Activated CD4-positive, alpha-beta T cell treated with anti-CD3 and anti-CD28 coated beads, Interleukin-2, amount 10 ng/mL, durations not matched to agents 7 days and 5 days (primary cell): Measurements from ENCODE around the gene NFIA. TPM values are rescaled to one million over a fixed set of nuclear protein-coding genes. Genes with fewer than 3 reads are reported as not detected.

Source experiments
- CTCF ChIA-PET: fragments of 350-600 bp; sonication (Branson Sonifier 250); formaldehyde crosslinking; loops from one replicate; lab custom pipeline; 2021; ENCODE audit warnings: antibody characterized with exemption; lab: Charles Lee
- POLR2A ChIA-PET: fragments of 350-600 bp; sonication (Branson Sonifier 250); formaldehyde crosslinking; loops from one replicate; lab custom pipeline; 2021; ENCODE audit warnings: antibody characterized with exemption; lab: Charles Lee
- DNase-seq: peaks from one replicate; pipeline ENCODE4 v3.0.0-alpha.2; 2020
- H3K27ac Mint-ChIP-seq: one replicate; pipeline ENCODE4 v1.8.0; 2021; ENCODE audit warnings: mild to moderate bottlenecking, moderate library complexity, mixed read lengths
- H3K27me3 Mint-ChIP-seq: one replicate; pipeline ENCODE4 v1.8.0; 2021; ENCODE audit warnings: mixed read lengths
- H3K36me3 Mint-ChIP-seq: one replicate; pipeline ENCODE4 v1.8.0; 2021; ENCODE audit warnings: low read depth, mixed read lengths
- H3K4me1 Mint-ChIP-seq: one replicate; pipeline ENCODE4 v1.8.0; 2021; ENCODE audit warnings: mixed read lengths
- H3K4me3 Mint-ChIP-seq: one replicate; pipeline ENCODE4 v1.8.0; 2021; ENCODE audit warnings: mild to moderate bottlenecking, moderate library complexity, mixed read lengths
- H3K9me3 Mint-ChIP-seq: one replicate; pipeline ENCODE4 v1.8.0; 2021; ENCODE audit warnings: mixed read lengths
- total RNA-seq, 2 experiments: library from RNA; stranded (reverse); gene quantifications; one replicate each; pipeline ENCODE4 v1.2.3, GENCODE V29; 2021

Gene NFIA
- total RNA-seq, 2 experiments from 2014 or later = 0.97 to 1.6 TPM

GRCh38 chr1:61238359-61238665 is 156.0 kb downstream of the NFIA start:
- DNase-seq = no peak
- ChIA-PET POLR2A (no interaction called here), CTCF (interaction anchor here (1.2 kb wide), 1 partner anchor 14 kb away, joined by 3 read pairs; no protein-coding TSS in a partner anchor)
- Mint-ChIP-seq H3K4me3 (no peak overlapping the region), H3K36me3 (no peaks in the 10 kb centered on the region), H3K27me3 (no peaks in the 10 kb centered on the region), H3K9me3 (peaks cover 3% of the 10 kb centered on the region), H3K4me1 (no peaks in the 10 kb centered on the region), H3K27ac (no peak overlapping the region)

GRCh38 chr1:61240878-61241277 is 158.5 kb downstream of the NFIA start:
- ChIA-PET POLR2A (no interaction called here), CTCF (no interaction called here)
- no peaks in the 10 kb centered on the region for H3K4me1 Mint-ChIP-seq
- no peak overlapping the region for H3K27ac Mint-ChIP-seq
- DNase-seq = no peak
- no peaks in the 10 kb centered on the region for H3K9me3 Mint-ChIP-seq
- no peak overlapping the region for H3K4me3 Mint-ChIP-seq
- H3K27me3 Mint-ChIP-seq = no peaks in the 10 kb centered on the region
- H3K36me3 Mint-ChIP-seq = no peaks in the 10 kb centered on the region

- no peaks in the 10 kb centered on the region for H3K36me3 Mint-ChIP-seq
- no peaks in the 10 kb centered on the region for H3K27me3 Mint-ChIP-seq
- no peaks in the 10 kb centered on the region for H3K9me3 Mint-ChIP-seq
- H3K4me3 Mint-ChIP-seq = no peak overlapping the region
- no peak overlapping the region for H3K27ac Mint-ChIP-seq
- no peaks in the 10 kb centered on the region for H3K4me1 Mint-ChIP-seq
- POLR2A ChIA-PET = no interaction called here
- CTCF ChIA-PET = no interaction called here
- DNase-seq = no peak
Observed at GRCh38 chr1:61241411-61241838, 159.1 kb downstream of the NFIA start.

GRCh38 chr1:61241973-61242381 is 159.6 kb downstream of the NFIA start:
- Mint-ChIP-seq H3K36me3 (no peaks in the 10 kb centered on the region), H3K4me3 (no peak overlapping the region), H3K27me3 (no peaks in the 10 kb centered on the region), H3K27ac (no peak overlapping the region), H3K9me3 (no peaks in the 10 kb centered on the region), H3K4me1 (no peaks in the 10 kb centered on the region)
- POLR2A ChIA-PET = no interaction called here
- no peak for DNase-seq
- CTCF ChIA-PET = interaction anchor here (0.7 kb wide), 1 partner anchor 11 kb away, joined by 3 read pairs; no protein-coding TSS in a partner anchor

- Mint-ChIP-seq H3K27me3 (no peaks in the 10 kb centered on the region), H3K9me3 (no peaks in the 10 kb centered on the region), H3K4me1 (no peaks in the 10 kb centered on the region), H3K36me3 (no peaks in the 10 kb centered on the region), H3K27ac (no peak overlapping the region), H3K4me3 (no peak overlapping the region)
- ChIA-PET POLR2A (no interaction called here), CTCF (no interaction called here)
- DNase-seq = no peak
Observed at GRCh38 chr1:61244114-61244513, 161.8 kb downstream of the NFIA start.

- POLR2A ChIA-PET = no interaction called here
- Mint-ChIP-seq H3K36me3 (no peaks in the 10 kb centered on the region), H3K4me3 (no peak overlapping the region), H3K27me3 (no peaks in the 10 kb centered on the region), H3K4me1 (no peaks in the 10 kb centered on the region), H3K27ac (no peak overlapping the region), H3K9me3 (no peaks in the 10 kb centered on the region)
- no peak for DNase-seq
- CTCF ChIA-PET = interaction anchor here (1.2 kb wide), 1 partner anchor 11 kb away, joined by 3 read pairs; no protein-coding TSS in a partner anchor
Observed at GRCh38 chr1:61245696-61246400, 163.5 kb downstream of the NFIA start.

- Mint-ChIP-seq H3K27ac (no peak overlapping the region), H3K9me3 (no peaks in the 10 kb centered on the region), H3K27me3 (no peaks in the 10 kb centered on the region), H3K4me3 (no peak overlapping the region), H3K36me3 (no peaks in the 10 kb centered on the region), H3K4me1 (no peaks in the 10 kb centered on the region)
- POLR2A ChIA-PET = interaction anchor here (0.6 kb wide), 1 partner anchor 22 kb away, joined by 3 read pairs; no protein-coding TSS in a partner anchor
- CTCF ChIA-PET = interaction anchor here (0.6 to 1.2 kb wide), 2 partner anchors 12 to 524 kb away, joined by 3 to 4 read pairs; no protein-coding TSS in a partner anchor
- DNase-seq = no peak
Observed at GRCh38 chr1:61247051-61247825, 164.9 kb downstream of the NFIA start.

- POLR2A ChIA-PET = interaction anchor here (0.6 kb wide), 1 partner anchor 21 kb away, joined by 3 read pairs; no protein-coding TSS in a partner anchor
Observed at GRCh38 chr1:61247881-61248752, 165.8 kb downstream of the NFIA start.

GRCh38 chr1:61250933-61251332 is 168.6 kb downstream of the NFIA start:
- CTCF ChIA-PET = no interaction called here

More at GRCh38 chr1:61247881-61248752, 165.8 kb downstream of the NFIA start:
- CTCF ChIA-PET = interaction anchor here (0.6 kb wide), 1 partner anchor 523 kb away, joined by 4 read pairs; no protein-coding TSS in a partner anchor
- Mint-ChIP-seq H3K4me3 (no peak overlapping the region), H3K27me3 (no peaks in the 10 kb centered on the region), H3K4me1 (no peaks in the 10 kb centered on the region), H3K9me3 (no peaks in the 10 kb centered on the region), H3K36me3 (no peaks in the 10 kb centered on the region), H3K27ac (no peak overlapping the region)
- no peak for DNase-seq

GRCh38 chr1:61253059-61253735 is 170.8 kb downstream of the NFIA start:
- ChIA-PET CTCF (interaction anchor here (0.6 kb wide), 1 partner anchor 17 kb away, joined by 4 read pairs; no protein-coding TSS in a partner anchor), POLR2A (no interaction called here)
- Mint-ChIP-seq H3K4me3 (no peak overlapping the region), H3K36me3 (no peaks in the 10 kb centered on the region), H3K27me3 (no peaks in the 10 kb centered on the region), H3K4me1 (peaks cover 11% of the 10 kb centered on the region), H3K9me3 (no peaks in the 10 kb centered on the region), H3K27ac (no peak overlapping the region)
- DNase-seq = no peak

More at GRCh38 chr1:61250933-61251332, 168.6 kb downstream of the NFIA start:
- H3K27ac Mint-ChIP-seq = no peak overlapping the region
- peaks cover 11% of the 10 kb centered on the region for H3K4me1 Mint-ChIP-seq
- POLR2A ChIA-PET = no interaction called here
- H3K4me3 Mint-ChIP-seq = no peak overlapping the region
- H3K36me3 Mint-ChIP-seq = no peaks in the 10 kb centered on the region
- H3K9me3 Mint-ChIP-seq = no peaks in the 10 kb centered on the region
- H3K27me3 Mint-ChIP-seq = no peaks in the 10 kb centered on the region
- DNase-seq = no peak

- peaks cover 11% of the 10 kb centered on the region for H3K4me1 Mint-ChIP-seq
- no peaks in the 10 kb centered on the region for H3K27me3 Mint-ChIP-seq
- ChIA-PET CTCF (interaction anchor here (1.3 kb wide), 1 partner anchor 15 kb away, joined by 3 read pairs; no protein-coding TSS in a partner anchor), POLR2A (no interaction called here)
- DNase-seq = no peak
- no peak overlapping the region for H3K27ac Mint-ChIP-seq
- H3K36me3 Mint-ChIP-seq = no peaks in the 10 kb centered on the region
- H3K4me3 Mint-ChIP-seq = no peak overlapping the region
- H3K9me3 Mint-ChIP-seq = no peaks in the 10 kb centered on the region
Observed at GRCh38 chr1:61253912-61254633, 171.7 kb downstream of the NFIA start.
